ENCODE measurements around the gene AXIN2.

Gene AXIN2

GRCh38 chr17:65538675-65539529 lies 22.5 kb downstream of the AXIN2 start:
- no peaks in the 10 kb centered on the region for H3K36me3 ChIP-seq (ENCODE audit: insufficient read depth, low read length)
- no peaks in the 10 kb centered on the region for H3K79me2 ChIP-seq (ENCODE audit: insufficient read depth, low read length)
- H3K4me3 ChIP-seq (ENCODE audit: low read length, poor library complexity, severe bottlenecking) = no peak overlapping the region
- TF ChIP-seq EZH2phosphoT487 (IDR thresholded peaks at IDR 0.05; ENCODE audit: borderline replicate concordance) (no peak), CTCF (conservative IDR thresholded peaks at IDR 0.05; ENCODE audit: low read length) (no peak)
- H3K27me3 ChIP-seq (ENCODE audit: insufficient read depth, low read length, poor library complexity, severe bottlenecking) = no peaks in the 10 kb centered on the region
- no peak overlapping the region for H2AFZ ChIP-seq (ENCODE audit: low read length)
- no peaks in the 10 kb centered on the region for H3F3A ChIP-seq (ENCODE audit: low read depth)
- no peak overlapping the region for H3K9ac ChIP-seq (ENCODE audit: low read depth, low read length, poor library complexity, severe bottlenecking)
- no peak overlapping the region for H3K4me2 ChIP-seq (ENCODE audit: low read depth, low read length, poor library complexity, severe bottlenecking)
- H4K20me1 ChIP-seq (ENCODE audit: insufficient read depth, low read length, poor library complexity, severe bottlenecking) = no peaks in the 10 kb centered on the region
- no peaks in the 10 kb centered on the region for H3K9me2 ChIP-seq (replicated peaks; ENCODE audit: low read depth, low read length)
- H3K4me1 ChIP-seq (ENCODE audit: insufficient read depth, low read length, poor library complexity, severe bottlenecking) = no peaks in the 10 kb centered on the region
- H3K9me3 ChIP-seq (ENCODE audit: insufficient read depth, low read depth, low read length) = no peaks in the 10 kb centered on the region

- no peaks in the 10 kb centered on the region for H4K20me1 ChIP-seq (ENCODE audit: insufficient read depth, low read length, poor library complexity, severe bottlenecking)
- no peaks in the 10 kb centered on the region for H3K9me2 ChIP-seq (replicated peaks; ENCODE audit: low read depth, low read length)
- H3K4me2 ChIP-seq (ENCODE audit: low read depth, low read length, poor library complexity, severe bottlenecking) = no peak overlapping the region
- H3K9me3 ChIP-seq (ENCODE audit: insufficient read depth, low read depth, low read length) = no peaks in the 10 kb centered on the region
- H3K4me3 ChIP-seq (ENCODE audit: low read length, poor library complexity, severe bottlenecking) = no peak overlapping the region
- H3F3A ChIP-seq (ENCODE audit: low read depth) = no peaks in the 10 kb centered on the region
- H2AFZ ChIP-seq (ENCODE audit: low read length) = no peak overlapping the region
- H3K79me2 ChIP-seq (ENCODE audit: insufficient read depth, low read length) = no peaks in the 10 kb centered on the region
- no peaks in the 10 kb centered on the region for H3K36me3 ChIP-seq (ENCODE audit: insufficient read depth, low read length)
- TF ChIP-seq CTCF (conservative IDR thresholded peaks at IDR 0.05; ENCODE audit: low read length) = no peak
- TF ChIP-seq EZH2phosphoT487 (IDR thresholded peaks at IDR 0.05; ENCODE audit: borderline replicate concordance) = no peak
- H3K4me1 ChIP-seq (ENCODE audit: insufficient read depth, low read length, poor library complexity, severe bottlenecking) = no peaks in the 10 kb centered on the region
- no peaks in the 10 kb centered on the region for H3K27me3 ChIP-seq (ENCODE audit: insufficient read depth, low read length, poor library complexity, severe bottlenecking)
- no peak overlapping the region for H3K9ac ChIP-seq (ENCODE audit: low read depth, low read length, poor library complexity, severe bottlenecking)
Observed at GRCh38 chr17:65537845-65538674, 23.4 kb downstream of the AXIN2 start.

GRCh38 chr17:65537343-65537844 lies 24.1 kb downstream of the AXIN2 start:
- no peaks in the 10 kb centered on the region for H3K36me3 ChIP-seq (ENCODE audit: insufficient read depth, low read length)
- no peak overlapping the region for H3K4me3 ChIP-seq (ENCODE audit: low read length, poor library complexity, severe bottlenecking)
- H3F3A ChIP-seq (ENCODE audit: low read depth) = no peaks in the 10 kb centered on the region
- no peaks in the 10 kb centered on the region for H3K9me2 ChIP-seq (replicated peaks; ENCODE audit: low read depth, low read length)
- TF ChIP-seq CTCF (conservative IDR thresholded peaks at IDR 0.05; ENCODE audit: low read length) = no peak
- no peaks in the 10 kb centered on the region for H3K79me2 ChIP-seq (ENCODE audit: insufficient read depth, low read length)
- H3K4me1 ChIP-seq (ENCODE audit: insufficient read depth, low read length, poor library complexity, severe bottlenecking) = no peaks in the 10 kb centered on the region
- no peaks in the 10 kb centered on the region for H3K9me3 ChIP-seq (ENCODE audit: insufficient read depth, low read depth, low read length)
- no peak overlapping the region for H2AFZ ChIP-seq (ENCODE audit: low read length)
- no peak overlapping the region for H3K4me2 ChIP-seq (ENCODE audit: low read depth, low read length, poor library complexity, severe bottlenecking)
- no peak overlapping the region for H3K9ac ChIP-seq (ENCODE audit: low read depth, low read length, poor library complexity, severe bottlenecking)
- H4K20me1 ChIP-seq (ENCODE audit: insufficient read depth, low read length, poor library complexity, severe bottlenecking) = no peaks in the 10 kb centered on the region
- H3K27me3 ChIP-seq (ENCODE audit: insufficient read depth, low read length, poor library complexity, severe bottlenecking) = no peaks in the 10 kb centered on the region
